ENCODE data around the gene CALML5.

CALML5 gene

GRCh38 chr10:5449227-5449626 lies 50.1 kb downstream of the CALML5 start:
- TF ChIP-seq POLR2AphosphoS5 (IDR thresholded peaks at IDR 0.05; ENCODE audit: low read depth) (no peak), GABPA (IDR thresholded peaks at IDR 0.05; ENCODE audit: low read depth) (no peak), CTCF (IDR thresholded peaks at IDR 0.05; ENCODE audit: insufficient read depth, low read length) (no peak), REST (IDR thresholded peaks at IDR 0.05; ENCODE audit: insufficient replicate concordance, low read depth) (no peak), SPI1 (IDR thresholded peaks at IDR 0.05; ENCODE audit: borderline replicate concordance, low read depth) (no peak)
- no peaks in the 10 kb centered on the region for H3K27me3 ChIP-seq (ENCODE audit: insufficient read depth, poor library complexity, severe bottlenecking)
- peak overlapping the region; percentile 45 for H3K27ac ChIP-seq (replicated peaks)
- DNase-seq (ENCODE audit: low read depth in 1 of 2, low spot score in 1 of 2) = no peak
- H3K4me3 ChIP-seq (replicated peaks; ENCODE audit: insufficient read depth, low read length) = no peak overlapping the region
